ENCODE measurements around the gene LORICRIN.

The LORICRIN gene

DNA sequence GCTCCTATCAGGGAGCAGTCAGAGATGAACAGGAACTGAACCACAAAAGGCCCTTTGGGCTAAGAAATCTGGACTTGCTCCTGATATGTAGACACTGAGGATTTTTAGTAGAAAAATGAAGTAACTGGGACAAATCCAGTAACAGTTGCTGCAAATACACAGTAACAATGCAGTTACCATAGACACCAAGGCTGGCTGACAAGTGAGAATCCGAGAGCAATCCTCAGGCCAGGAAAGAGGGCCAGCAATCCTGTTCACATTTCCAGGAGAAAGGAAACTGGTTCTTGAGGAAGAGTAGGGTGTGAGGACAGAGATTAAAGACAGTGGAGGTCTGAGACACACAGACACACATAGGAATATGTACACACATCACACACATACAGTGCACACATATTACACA is 9.3 kb upstream of the LORICRIN start:
- Histone ChIP-seq H3K27me3 (ENCODE audit: control insufficient read depth, insufficient read depth, low read length) (no peaks in the 10 kb centered on the region), H3K4me3 (ENCODE audit: low read length) (no peak overlapping the region), H3K36me3 (ENCODE audit: control insufficient read depth, insufficient read depth, low read length) (no peaks in the 10 kb centered on the region), H3K27ac (ENCODE audit: low read length) (no peak overlapping the region), H3K4me1 (ENCODE audit: control insufficient read depth, insufficient read depth, low read length) (no peaks in the 10 kb centered on the region), H3K9me3 (ENCODE audit: control insufficient read depth, insufficient read depth, low read length) (no peaks in the 10 kb centered on the region)
- DNase-seq (ENCODE audit: low read depth, low spot score) = no peak
- WGBS (ENCODE audit: insufficient coverage, insufficient read length) = no CpG with 5 or more reads among the region's 1 CpG

- no peaks in the 10 kb centered on the region for H3K9me3 ChIP-seq (ENCODE audit: control insufficient read depth, insufficient read depth, low read length)
- WGBS (ENCODE audit: insufficient coverage, insufficient read length) = no CpG with 5 or more reads among the region's 2 CpGs
- no peaks in the 10 kb centered on the region for H3K36me3 ChIP-seq (ENCODE audit: control insufficient read depth, insufficient read depth, low read length)
- no peak for DNase-seq (ENCODE audit: low read depth, low spot score)
- no peaks in the 10 kb centered on the region for H3K4me1 ChIP-seq (ENCODE audit: control insufficient read depth, insufficient read depth, low read length)
- no peaks in the 10 kb centered on the region for H3K27me3 ChIP-seq (ENCODE audit: control insufficient read depth, insufficient read depth, low read length)
- H3K4me3 ChIP-seq (ENCODE audit: low read length) = no peak overlapping the region
- H3K27ac ChIP-seq (ENCODE audit: low read length) = no peak overlapping the region
Observed at GRCh38 chr1:153251087-153251486, 8.4 kb upstream of the LORICRIN start.

GRCh38 chr1:153251562-153251961 is 7.9 kb upstream of the LORICRIN start:
- Histone ChIP-seq H3K27ac (ENCODE audit: low read length) (no peak overlapping the region), H3K27me3 (ENCODE audit: control insufficient read depth, insufficient read depth, low read length) (no peaks in the 10 kb centered on the region), H3K4me1 (ENCODE audit: control insufficient read depth, insufficient read depth, low read length) (no peaks in the 10 kb centered on the region), H3K9me3 (ENCODE audit: control insufficient read depth, insufficient read depth, low read length) (no peaks in the 10 kb centered on the region), H3K4me3 (ENCODE audit: low read length) (no peak overlapping the region), H3K36me3 (ENCODE audit: control insufficient read depth, insufficient read depth, low read length) (no peaks in the 10 kb centered on the region)
- DNase-seq (ENCODE audit: low read depth, low spot score) = no peak
- WGBS (ENCODE audit: insufficient coverage, insufficient read length) = no CpG with 5 or more reads among the region's 3 CpGs

DNA sequence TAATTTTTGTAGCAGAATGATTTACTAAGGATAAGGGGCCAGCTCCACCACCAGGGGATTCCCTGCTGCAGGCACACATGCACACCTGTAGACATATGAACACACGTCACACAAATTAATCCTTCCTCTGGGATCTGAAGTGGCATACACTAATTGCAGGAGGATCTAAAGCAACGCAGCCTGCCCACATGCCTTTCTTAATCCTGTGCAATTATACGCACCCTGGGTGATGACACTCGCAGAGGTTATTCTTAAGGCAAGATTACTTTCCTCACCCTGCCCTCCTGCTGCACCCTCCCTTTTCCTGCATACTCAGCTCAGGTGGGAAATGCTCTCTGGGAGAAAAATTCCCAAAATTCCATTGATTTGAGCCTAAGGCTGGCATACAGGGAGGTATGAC is 7.5 kb upstream of the LORICRIN start:
- no peak for DNase-seq (ENCODE audit: low read depth, low spot score)
- WGBS (ENCODE audit: insufficient coverage, insufficient read length) = no CpG with 5 or more reads among the region's 4 CpGs
- Histone ChIP-seq H3K36me3 (ENCODE audit: control insufficient read depth, insufficient read depth, low read length) (no peaks in the 10 kb centered on the region), H3K4me1 (ENCODE audit: control insufficient read depth, insufficient read depth, low read length) (no peaks in the 10 kb centered on the region), H3K9me3 (ENCODE audit: control insufficient read depth, insufficient read depth, low read length) (no peaks in the 10 kb centered on the region), H3K27ac (ENCODE audit: low read length) (no peak overlapping the region), H3K4me3 (ENCODE audit: low read length) (no peak overlapping the region), H3K27me3 (ENCODE audit: control insufficient read depth, insufficient read depth, low read length) (no peaks in the 10 kb centered on the region)

GRCh38 chr1:153253076-153253475 is 6.4 kb upstream of the LORICRIN start:
- H3K36me3 ChIP-seq (ENCODE audit: control insufficient read depth, insufficient read depth, low read length) = no peaks in the 10 kb centered on the region
- H3K4me3 ChIP-seq (ENCODE audit: low read length) = no peak overlapping the region
- WGBS (ENCODE audit: insufficient coverage, insufficient read length) = no CpG with 5 or more reads among the region's 2 CpGs
- no peaks in the 10 kb centered on the region for H3K9me3 ChIP-seq (ENCODE audit: control insufficient read depth, insufficient read depth, low read length)
- no peaks in the 10 kb centered on the region for H3K4me1 ChIP-seq (ENCODE audit: control insufficient read depth, insufficient read depth, low read length)
- no peaks in the 10 kb centered on the region for H3K27me3 ChIP-seq (ENCODE audit: control insufficient read depth, insufficient read depth, low read length)
- DNase-seq (ENCODE audit: low read depth, low spot score) = no peak
- H3K27ac ChIP-seq (ENCODE audit: low read length) = no peak overlapping the region

GRCh38 chr1:153253693-153254092 is 5.8 kb upstream of the LORICRIN start:
- Histone ChIP-seq H3K4me3 (ENCODE audit: low read length) (no peak overlapping the region), H3K27me3 (ENCODE audit: control insufficient read depth, insufficient read depth, low read length) (no peaks in the 10 kb centered on the region), H3K27ac (ENCODE audit: low read length) (no peak overlapping the region), H3K4me1 (ENCODE audit: control insufficient read depth, insufficient read depth, low read length) (no peaks in the 10 kb centered on the region), H3K9me3 (ENCODE audit: control insufficient read depth, insufficient read depth, low read length) (no peaks in the 10 kb centered on the region), H3K36me3 (ENCODE audit: control insufficient read depth, insufficient read depth, low read length) (no peaks in the 10 kb centered on the region)
- WGBS (ENCODE audit: insufficient coverage, insufficient read length) = no CpG with 5 or more reads among the region's 1 CpG
- no peak for DNase-seq (ENCODE audit: low read depth, low spot score)

- peaks cover 25% of the 10 kb centered on the region for H3K27me3 ChIP-seq (ENCODE audit: control insufficient read depth, insufficient read depth, low read length)
- H3K4me3 ChIP-seq (ENCODE audit: low read length) = peak overlapping the region; percentile 45; the same call in 1 of the 2 replicates
- no peak for DNase-seq (ENCODE audit: low read depth, low spot score)
- H3K36me3 ChIP-seq (ENCODE audit: control insufficient read depth, insufficient read depth, low read length) = no peaks in the 10 kb centered on the region
- no CpG with 5 or more reads among the region's 45 CpGs for WGBS (ENCODE audit: insufficient coverage, insufficient read length)
- H3K4me1 ChIP-seq (ENCODE audit: control insufficient read depth, insufficient read depth, low read length) = 0 out of 2 replicates have a peak, but pooled peaks cover 1% of the 10 kb centered on the region
- H3K27ac ChIP-seq (ENCODE audit: low read length) = no peak overlapping the region
- H3K9me3 ChIP-seq (ENCODE audit: control insufficient read depth, insufficient read depth, low read length) = no peaks in the 10 kb centered on the region
Observed at GRCh38 chr1:153260585-153261280, 1.2 kb downstream of the LORICRIN start.

GRCh38 chr1:153261281-153262069 is 2.0 kb downstream of the LORICRIN start:
- Histone ChIP-seq H3K9me3 (ENCODE audit: control insufficient read depth, insufficient read depth, low read length) (no peaks in the 10 kb centered on the region), H3K4me3 (ENCODE audit: low read length) (peak overlapping the region; percentile 45; the same call in 1 of the 2 replicates), H3K36me3 (ENCODE audit: control insufficient read depth, insufficient read depth, low read length) (no peaks in the 10 kb centered on the region), H3K4me1 (ENCODE audit: control insufficient read depth, insufficient read depth, low read length) (0 out of 2 replicates have a peak, but pooled peaks cover 1% of the 10 kb centered on the region), H3K27me3 (ENCODE audit: control insufficient read depth, insufficient read depth, low read length) (peaks cover 25% of the 10 kb centered on the region), H3K27ac (ENCODE audit: low read length) (no peak overlapping the region)
- DNase-seq (ENCODE audit: low read depth, low spot score) = no peak
- no CpG with 5 or more reads among the region's 80 CpGs for WGBS (ENCODE audit: insufficient coverage, insufficient read length)

GRCh38 chr1:153262070-153262366 is 2.5 kb downstream of the LORICRIN start:
- peak overlapping the region; percentile 45; the same call in 1 of the 2 replicates for H3K4me3 ChIP-seq (ENCODE audit: low read length)
- H3K9me3 ChIP-seq (ENCODE audit: control insufficient read depth, insufficient read depth, low read length) = no peaks in the 10 kb centered on the region
- H3K27ac ChIP-seq (ENCODE audit: low read length) = no peak overlapping the region
- no peak for DNase-seq (ENCODE audit: low read depth, low spot score)
- no CpG with 5 or more reads among the region's 6 CpGs for WGBS (ENCODE audit: insufficient coverage, insufficient read length)
- H3K36me3 ChIP-seq (ENCODE audit: control insufficient read depth, insufficient read depth, low read length) = no peaks in the 10 kb centered on the region
- peaks cover 25% of the 10 kb centered on the region for H3K27me3 ChIP-seq (ENCODE audit: control insufficient read depth, insufficient read depth, low read length)
- H3K4me1 ChIP-seq (ENCODE audit: control insufficient read depth, insufficient read depth, low read length) = 0 out of 2 replicates have a peak, but pooled peaks cover 1% of the 10 kb centered on the region

DNA sequence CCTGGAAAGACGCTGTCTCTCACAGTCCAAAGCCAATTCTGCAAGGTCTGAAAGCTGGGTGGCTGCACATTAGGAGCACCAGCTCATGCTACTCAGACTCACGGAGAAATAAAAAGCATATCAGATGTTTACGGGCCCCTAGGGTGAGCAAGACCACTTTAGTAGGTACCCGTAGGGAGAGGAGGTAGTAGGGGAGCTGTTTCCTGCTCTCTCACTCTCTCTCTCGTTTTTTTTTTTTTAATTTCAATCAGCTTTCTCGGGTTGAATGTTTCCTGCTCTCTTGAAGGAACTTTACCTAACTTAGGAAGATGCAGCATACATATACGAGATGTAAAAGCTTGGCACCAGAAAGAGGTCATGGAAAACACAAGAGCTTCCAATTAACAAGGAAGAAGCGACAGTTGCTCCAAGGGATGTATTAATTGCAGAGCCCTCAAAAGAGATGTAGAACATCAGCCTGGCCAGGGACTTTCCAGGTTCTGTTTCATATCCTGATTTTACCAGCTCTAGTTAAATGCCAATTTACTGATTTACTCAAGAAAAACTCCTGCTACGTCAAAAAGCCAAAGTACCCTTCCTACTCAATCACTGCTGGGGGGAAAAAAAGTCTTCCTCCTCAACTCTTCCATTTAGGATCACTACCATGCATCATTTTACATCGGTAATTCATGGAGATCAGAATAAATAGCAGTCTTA is 3.1 kb downstream of the LORICRIN start:
- 0 out of 2 replicates have a peak, but pooled peaks cover 1% of the 10 kb centered on the region for H3K4me1 ChIP-seq (ENCODE audit: control insufficient read depth, insufficient read depth, low read length)
- peaks cover 25% of the 10 kb centered on the region for H3K27me3 ChIP-seq (ENCODE audit: control insufficient read depth, insufficient read depth, low read length)
- no peak overlapping the region for H3K27ac ChIP-seq (ENCODE audit: low read length)
- H3K4me3 ChIP-seq (ENCODE audit: low read length) = no peak overlapping the region
- DNase-seq (ENCODE audit: low read depth, low spot score) = no peak
- H3K9me3 ChIP-seq (ENCODE audit: control insufficient read depth, insufficient read depth, low read length) = no peaks in the 10 kb centered on the region
- no peaks in the 10 kb centered on the region for H3K36me3 ChIP-seq (ENCODE audit: control insufficient read depth, insufficient read depth, low read length)
- WGBS (ENCODE audit: insufficient coverage, insufficient read length) = no CpG with 5 or more reads among the region's 10 CpGs
